ENCODE measurements around the gene RALGDS.

RALGDS gene

DNA sequence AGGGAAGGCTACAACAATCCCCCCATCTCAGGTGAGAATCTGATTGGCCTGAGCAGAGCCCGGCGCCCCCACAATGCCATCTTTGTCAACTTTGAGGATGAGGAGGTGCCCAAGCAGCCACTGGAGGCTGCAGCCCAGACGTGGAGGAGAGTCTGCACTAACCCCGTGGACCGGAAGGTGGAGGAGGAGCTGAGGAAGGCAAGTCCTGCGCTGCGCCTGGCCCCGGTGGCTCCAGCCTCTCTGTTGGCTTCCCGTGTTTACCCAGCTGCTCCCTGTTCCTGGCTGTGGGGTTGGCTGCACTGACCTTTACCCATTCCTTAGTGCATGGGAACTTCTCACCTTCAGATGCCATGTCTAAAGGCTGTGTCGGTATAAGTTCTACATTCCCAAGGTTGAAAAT is 70.3 kb downstream of the RALGDS start:
- H3K27ac ChIP-seq (ENCODE audit: low read length) = no peak overlapping the region
- peaks cover 43% of the 10 kb centered on the region for H3K36me3 ChIP-seq (replicated peaks; ENCODE audit: low read depth, low read length)
- H3K4me3 ChIP-seq (ENCODE audit: low read length) = no peak overlapping the region
- no peak for TF ChIP-seq EZH2phosphoT487 (IDR thresholded peaks at IDR 0.05; ENCODE audit: low read depth)
- TF ChIP-seq, protein P1, sequence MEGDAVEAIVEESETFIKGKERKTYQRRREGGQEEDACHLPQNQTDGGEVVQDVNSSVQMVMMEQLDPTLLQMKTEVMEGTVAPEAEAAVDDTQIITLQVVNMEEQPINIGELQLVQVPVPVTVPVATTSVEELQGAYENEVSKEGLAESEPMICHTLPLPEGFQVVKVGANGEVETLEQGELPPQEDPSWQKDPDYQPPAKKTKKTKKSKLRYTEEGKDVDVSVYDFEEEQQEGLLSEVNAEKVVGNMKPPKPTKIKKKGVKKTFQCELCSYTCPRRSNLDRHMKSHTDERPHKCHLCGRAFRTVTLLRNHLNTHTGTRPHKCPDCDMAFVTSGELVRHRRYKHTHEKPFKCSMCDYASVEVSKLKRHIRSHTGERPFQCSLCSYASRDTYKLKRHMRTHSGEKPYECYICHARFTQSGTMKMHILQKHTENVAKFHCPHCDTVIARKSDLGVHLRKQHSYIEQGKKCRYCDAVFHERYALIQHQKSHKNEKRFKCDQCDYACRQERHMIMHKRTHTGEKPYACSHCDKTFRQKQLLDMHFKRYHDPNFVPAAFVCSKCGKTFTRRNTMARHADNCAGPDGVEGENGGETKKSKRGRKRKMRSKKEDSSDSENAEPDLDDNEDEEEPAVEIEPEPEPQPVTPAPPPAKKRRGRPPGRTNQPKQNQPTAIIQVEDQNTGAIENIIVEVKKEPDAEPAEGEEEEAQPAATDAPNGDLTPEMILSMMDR (IDR thresholded peaks at IDR 0.05; ENCODE audit: low read depth, low read length) = no peak
- no peak overlapping the region for H2AFZ ChIP-seq (ENCODE audit: low read depth, low read length)
- H3K4me2 ChIP-seq (ENCODE audit: low read length) = no peak overlapping the region
- no peaks in the 10 kb centered on the region for H3K79me2 ChIP-seq (ENCODE audit: low read length)
- H3K9ac ChIP-seq (ENCODE audit: low read length) = no peak overlapping the region
- H3K4me1 ChIP-seq (ENCODE audit: low read length) = no peaks in the 10 kb centered on the region
- no peaks in the 10 kb centered on the region; the same call in 1 of the 2 replicates for H4K20me1 ChIP-seq (ENCODE audit: insufficient read depth, low read length)
- H3K27me3 ChIP-seq (ENCODE audit: low read depth, low read length) = no peaks in the 10 kb centered on the region
- no peaks in the 10 kb centered on the region for H3K9me3 ChIP-seq (ENCODE audit: insufficient read depth, low read length)

DNA sequence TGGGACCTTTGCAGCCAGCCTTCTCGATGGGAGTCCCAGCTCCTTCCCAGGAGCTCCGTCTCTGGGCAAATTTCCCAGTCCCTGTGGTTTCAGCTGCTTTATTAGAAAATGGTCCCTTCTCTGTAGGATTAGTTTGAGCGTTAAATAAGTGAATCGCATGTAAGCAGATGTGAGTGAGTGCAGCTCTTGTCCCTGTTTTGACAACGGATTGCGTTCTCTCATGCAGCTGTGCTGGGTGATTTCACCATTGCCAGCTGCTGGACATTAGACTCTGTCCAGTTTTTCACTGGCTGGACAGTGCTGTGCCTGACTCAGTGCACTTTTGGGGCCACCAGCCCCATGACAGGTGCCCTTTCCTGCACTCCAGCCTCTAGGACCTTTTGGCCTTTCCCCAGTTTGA is 70.9 kb downstream of the RALGDS start:
- H3K27ac ChIP-seq (ENCODE audit: low read length) = no peak overlapping the region
- no peak overlapping the region for H3K4me3 ChIP-seq (ENCODE audit: low read length)
- H2AFZ ChIP-seq (ENCODE audit: low read depth, low read length) = no peak overlapping the region
- TF ChIP-seq, protein P1 (IDR thresholded peaks at IDR 0.05; ENCODE audit: low read depth, low read length) = no peak
- TF ChIP-seq EZH2phosphoT487 (IDR thresholded peaks at IDR 0.05; ENCODE audit: low read depth) = no peak
- H3K9me3 ChIP-seq (ENCODE audit: insufficient read depth, low read length) = no peaks in the 10 kb centered on the region
- H4K20me1 ChIP-seq (ENCODE audit: insufficient read depth, low read length) = no peaks in the 10 kb centered on the region; the same call in 1 of the 2 replicates
- no peak overlapping the region for H3K9ac ChIP-seq (ENCODE audit: low read length)
- H3K4me2 ChIP-seq (ENCODE audit: low read length) = no peak overlapping the region
- no peaks in the 10 kb centered on the region for H3K27me3 ChIP-seq (ENCODE audit: low read depth, low read length)
- H3K79me2 ChIP-seq (ENCODE audit: low read length) = no peaks in the 10 kb centered on the region
- no peaks in the 10 kb centered on the region for H3K4me1 ChIP-seq (ENCODE audit: low read length)
- peaks cover 40% of the 10 kb centered on the region for H3K36me3 ChIP-seq (replicated peaks; ENCODE audit: low read depth, low read length)

DNA sequence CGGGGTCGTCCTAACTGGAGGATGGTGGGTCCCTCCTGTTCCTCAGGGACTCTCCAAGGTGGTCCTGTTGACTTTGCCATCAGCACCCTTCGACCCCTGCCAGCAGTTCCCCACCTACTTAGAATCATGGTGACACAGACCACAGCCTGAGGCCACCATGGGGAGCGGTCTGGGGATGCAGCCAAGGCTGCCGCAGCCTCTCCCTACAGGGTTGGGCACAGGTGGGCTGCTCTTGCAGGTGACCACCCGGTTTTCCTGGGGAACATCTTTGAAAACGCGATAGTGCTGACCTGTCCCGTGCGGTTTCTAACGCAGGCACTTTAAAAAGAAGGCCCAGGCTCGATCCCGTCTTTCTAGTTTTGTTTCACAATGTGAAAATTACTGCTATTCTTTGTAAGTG is 72.0 kb downstream of the RALGDS start:
- H3K9ac ChIP-seq (ENCODE audit: low read length) = no peak overlapping the region
- TF ChIP-seq, protein P1 (IDR thresholded peaks at IDR 0.05; ENCODE audit: low read depth, low read length) = no peak
- TF ChIP-seq EZH2phosphoT487 (IDR thresholded peaks at IDR 0.05; ENCODE audit: low read depth) = no peak

DNA sequence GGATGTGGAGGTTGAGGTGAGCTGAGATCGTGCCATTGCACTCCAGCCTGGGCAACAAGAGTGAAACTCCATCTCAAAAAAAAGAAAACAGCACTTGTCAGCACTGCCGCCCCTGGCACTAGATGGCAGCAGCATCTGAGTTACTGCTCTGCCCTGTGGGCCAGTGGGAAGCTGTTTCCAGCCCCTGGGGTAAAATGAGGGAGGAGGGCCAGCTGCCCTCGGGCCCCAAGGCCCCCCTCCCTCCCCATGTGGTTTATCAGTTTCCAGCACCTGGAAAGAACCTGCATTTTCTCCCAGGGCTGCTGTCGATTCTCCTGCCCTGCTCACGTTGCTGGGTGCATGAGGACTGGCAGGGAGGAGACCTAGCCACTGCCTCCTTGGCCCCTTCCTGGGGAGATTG is 72.4 kb downstream of the RALGDS start:
- Histone ChIP-seq H4K20me1 (ENCODE audit: insufficient read depth, low read length) (no peaks in the 10 kb centered on the region; the same call in 1 of the 2 replicates), H3K9me3 (ENCODE audit: insufficient read depth, low read length) (no peaks in the 10 kb centered on the region), H3K27me3 (ENCODE audit: low read depth, low read length) (no peaks in the 10 kb centered on the region), H3K4me2 (ENCODE audit: low read length) (no peak overlapping the region), H3K79me2 (ENCODE audit: low read length) (no peaks in the 10 kb centered on the region), H3K27ac (ENCODE audit: low read length) (no peak overlapping the region), H3K9ac (ENCODE audit: low read length) (no peak overlapping the region), H3K4me1 (ENCODE audit: low read length) (no peaks in the 10 kb centered on the region), H3K4me3 (ENCODE audit: low read length) (no peak overlapping the region), H2AFZ (ENCODE audit: low read depth, low read length) (no peak overlapping the region), H3K36me3 (replicated peaks; ENCODE audit: low read depth, low read length) (peaks cover 47% of the 10 kb centered on the region)
- TF ChIP-seq EZH2phosphoT487 (IDR thresholded peaks at IDR 0.05; ENCODE audit: low read depth) = no peak
- TF ChIP-seq, protein P1 (IDR thresholded peaks at IDR 0.05; ENCODE audit: low read depth, low read length) = peak; percentile 35

More for the DNA sequence above, 72.0 kb downstream of the RALGDS start:
- H3K27me3 ChIP-seq (ENCODE audit: low read depth, low read length) = no peaks in the 10 kb centered on the region
- H3K9me3 ChIP-seq (ENCODE audit: insufficient read depth, low read length) = no peaks in the 10 kb centered on the region
- no peaks in the 10 kb centered on the region for H3K4me1 ChIP-seq (ENCODE audit: low read length)
- no peaks in the 10 kb centered on the region for H3K79me2 ChIP-seq (ENCODE audit: low read length)
- H3K4me3 ChIP-seq (ENCODE audit: low read length) = no peak overlapping the region
- no peak overlapping the region for H3K27ac ChIP-seq (ENCODE audit: low read length)
- H3K4me2 ChIP-seq (ENCODE audit: low read length) = no peak overlapping the region
- peaks cover 48% of the 10 kb centered on the region for H3K36me3 ChIP-seq (replicated peaks; ENCODE audit: low read depth, low read length)
- no peaks in the 10 kb centered on the region; the same call in 1 of the 2 replicates for H4K20me1 ChIP-seq (ENCODE audit: insufficient read depth, low read length)
- H2AFZ ChIP-seq (ENCODE audit: low read depth, low read length) = no peak overlapping the region
